NCI-H146 (cell line): ENCODE results near the gene C3orf49.
A peak's percentile ranks its signal among the peaks of the same experiment; 100 is the strongest.

Source experiments
- DNase-seq: peaks from one replicate; lab custom pipeline; 2025; lab: John Stamatoyannopoulos, UW

Gene C3orf49

DNA sequence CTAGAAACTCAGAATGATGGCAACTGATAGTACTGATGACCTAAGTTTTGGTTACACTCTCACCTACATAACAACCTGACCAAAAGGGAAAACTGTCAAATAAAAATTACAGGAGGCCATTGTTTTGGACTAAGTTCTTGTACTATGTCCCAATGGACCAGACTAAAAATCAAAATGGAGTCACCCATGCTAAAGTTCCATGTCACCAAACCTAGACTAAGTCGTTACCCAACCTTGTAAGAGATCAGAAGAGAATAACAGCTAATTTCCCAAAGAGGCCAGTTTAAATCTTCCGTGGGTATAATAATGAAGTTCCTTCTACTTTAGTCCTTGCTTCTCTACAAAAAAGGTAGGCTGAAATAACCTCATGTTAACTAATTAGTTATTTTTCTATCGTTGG is 32.2 kb downstream of the C3orf49 start:
- DNase-seq, result no peak

- DNase-seq, result no peak
Observed at GRCh38 chr3:63853106-63853505, 34.0 kb downstream of the C3orf49 start.

DNA sequence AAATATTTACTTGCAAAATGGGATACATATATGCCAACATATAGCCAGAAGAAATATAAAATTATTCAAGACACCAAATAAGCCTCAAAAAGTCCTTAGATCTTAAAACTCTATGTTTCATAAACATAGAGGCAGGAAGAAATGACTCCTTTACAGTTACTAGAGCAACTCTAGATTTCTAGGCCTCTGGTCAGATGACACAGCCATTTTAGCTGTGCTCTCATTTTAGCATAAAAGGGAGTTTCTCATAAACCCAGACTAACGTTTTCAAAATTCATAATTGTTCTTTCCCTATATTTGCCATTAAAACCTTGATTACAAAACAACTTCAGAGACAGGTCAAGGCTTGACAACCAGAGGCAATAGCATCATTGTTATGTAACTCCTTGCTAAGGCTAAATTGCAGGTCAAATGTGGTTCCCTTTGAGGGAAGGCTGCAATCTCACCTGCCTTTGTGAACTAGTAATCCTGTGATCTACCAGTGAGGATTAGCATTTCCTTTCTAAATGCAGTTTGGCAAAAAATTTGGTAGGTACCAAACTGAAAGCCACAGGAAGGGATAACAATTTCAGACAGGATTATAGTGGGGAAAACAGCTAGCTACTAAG is 36.3 kb downstream of the C3orf49 start:
- no peak for DNase-seq

DNA sequence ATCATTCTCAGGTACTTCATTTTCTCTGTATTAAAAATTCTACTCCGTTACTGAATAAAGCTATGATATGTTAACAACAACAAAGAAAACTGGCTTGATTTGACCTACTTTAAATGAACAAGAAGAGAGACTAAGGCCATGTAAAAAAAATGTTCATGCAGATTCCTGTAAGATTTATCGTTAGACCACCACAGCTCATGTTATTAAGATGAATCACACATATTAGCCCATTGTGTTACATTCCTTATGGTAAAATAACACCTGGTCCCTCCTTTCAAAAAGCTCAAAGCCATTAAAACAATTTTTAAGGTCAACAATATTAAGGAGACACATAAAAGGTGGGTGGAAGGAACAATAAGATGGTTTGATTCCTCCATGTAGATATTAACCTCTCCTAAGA is 38.2 kb downstream of the C3orf49 start:
- DNase-seq, result no peak

- no peak for DNase-seq
Observed at GRCh38 chr3:63860776-63861175, 41.7 kb downstream of the C3orf49 start.

DNA sequence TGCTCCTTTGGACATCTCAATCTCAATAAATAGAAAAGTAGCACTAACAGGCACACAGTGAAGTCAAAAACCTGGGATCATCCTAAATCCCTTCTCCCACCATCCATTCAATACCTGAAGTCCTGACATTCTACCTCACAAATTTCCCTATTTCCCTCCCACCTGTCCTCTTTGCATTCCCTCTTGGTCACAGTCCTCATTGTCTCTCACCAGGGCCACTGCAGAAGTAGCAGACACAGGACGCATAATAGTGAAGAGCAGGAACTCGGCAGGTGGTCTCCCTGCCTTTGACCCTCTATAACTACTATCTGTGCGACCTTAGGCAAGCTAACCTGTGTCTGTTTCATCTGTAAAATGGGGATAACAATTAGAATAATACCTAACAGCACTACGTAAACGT is 42.2 kb downstream of the C3orf49 start:
- DNase-seq, result no peak

- DNase-seq, result peak; percentile 37
Observed at GRCh38 chr3:63862804-63863149, 43.7 kb downstream of the C3orf49 start.

- peak; percentile 54 for DNase-seq
Observed at GRCh38 chr3:63863150-63864007, 44.3 kb downstream of the C3orf49 start, which contains the start of the genes ATXN7 and THOC7. Gene ATXN7, plus strand, starts transcription at chr3:63863867. Its CDS starts 48,732 bp downstream, at chr3:63912599. Gene THOC7, minus strand, starts transcription at chr3:63863805. Its CDS starts 15 bp downstream, at chr3:63863790.

- peak; percentile 45 for DNase-seq
Observed at GRCh38 chr3:63864008-63864964, 45.2 kb downstream of the C3orf49 start.

- DNase-seq, result no peak
Observed at GRCh38 chr3:63864965-63865327, 45.8 kb downstream of the C3orf49 start.

DNA sequence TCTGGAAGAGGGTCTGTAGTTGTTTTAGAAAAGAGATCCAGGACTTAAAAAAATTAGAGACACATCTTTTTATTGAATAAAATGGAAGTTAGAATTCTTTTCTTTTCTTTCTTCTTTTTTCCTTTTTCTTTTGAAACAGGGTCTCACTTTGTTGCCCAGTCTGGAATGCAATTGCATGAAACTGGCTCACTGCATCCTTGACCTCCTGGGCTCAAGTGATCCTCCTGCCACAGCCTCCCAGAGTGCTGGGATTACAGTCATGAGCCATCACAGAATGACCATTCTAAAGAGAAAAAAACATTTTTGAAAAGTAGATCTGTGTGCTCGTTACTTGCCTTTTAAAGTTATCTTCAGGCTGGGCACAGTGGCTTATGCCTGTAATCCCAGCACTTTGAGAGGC is 48.1 kb downstream of the C3orf49 start:
- no peak for DNase-seq

DNA sequence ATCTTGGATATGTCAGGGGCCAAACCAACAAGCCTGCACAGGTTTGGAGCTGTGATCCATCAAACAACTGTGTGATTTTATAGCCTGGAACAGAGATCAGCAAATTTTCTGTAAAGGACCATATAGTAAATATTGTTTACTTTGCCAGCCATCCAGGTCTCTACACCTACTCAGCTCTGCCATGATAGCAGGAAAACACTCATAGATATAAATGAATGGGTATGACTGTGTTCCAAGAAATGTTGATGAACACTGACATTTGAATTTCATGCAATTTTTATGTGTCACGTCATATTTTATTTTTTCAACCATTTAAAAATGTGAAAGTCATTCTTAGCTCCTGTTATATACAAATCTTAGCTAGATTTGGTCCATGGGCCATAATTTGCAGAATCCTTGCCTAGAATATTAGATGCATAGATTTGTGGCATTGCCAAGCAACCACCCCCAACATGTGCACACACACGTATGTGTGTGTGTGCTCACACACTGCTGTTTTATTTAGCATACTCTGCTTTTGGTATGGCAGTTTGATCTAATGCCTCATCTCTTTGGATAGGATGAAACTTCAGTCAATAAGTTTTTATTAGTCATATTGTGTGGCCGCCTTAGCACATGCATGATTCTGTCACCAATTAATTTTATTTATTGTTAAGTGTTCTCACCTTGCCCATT is 51.0 kb downstream of the C3orf49 start:
- no peak for DNase-seq

GRCh38 chr3:63870615-63871005 is 51.5 kb downstream of the C3orf49 start:
- DNase-seq, result no peak

DNA sequence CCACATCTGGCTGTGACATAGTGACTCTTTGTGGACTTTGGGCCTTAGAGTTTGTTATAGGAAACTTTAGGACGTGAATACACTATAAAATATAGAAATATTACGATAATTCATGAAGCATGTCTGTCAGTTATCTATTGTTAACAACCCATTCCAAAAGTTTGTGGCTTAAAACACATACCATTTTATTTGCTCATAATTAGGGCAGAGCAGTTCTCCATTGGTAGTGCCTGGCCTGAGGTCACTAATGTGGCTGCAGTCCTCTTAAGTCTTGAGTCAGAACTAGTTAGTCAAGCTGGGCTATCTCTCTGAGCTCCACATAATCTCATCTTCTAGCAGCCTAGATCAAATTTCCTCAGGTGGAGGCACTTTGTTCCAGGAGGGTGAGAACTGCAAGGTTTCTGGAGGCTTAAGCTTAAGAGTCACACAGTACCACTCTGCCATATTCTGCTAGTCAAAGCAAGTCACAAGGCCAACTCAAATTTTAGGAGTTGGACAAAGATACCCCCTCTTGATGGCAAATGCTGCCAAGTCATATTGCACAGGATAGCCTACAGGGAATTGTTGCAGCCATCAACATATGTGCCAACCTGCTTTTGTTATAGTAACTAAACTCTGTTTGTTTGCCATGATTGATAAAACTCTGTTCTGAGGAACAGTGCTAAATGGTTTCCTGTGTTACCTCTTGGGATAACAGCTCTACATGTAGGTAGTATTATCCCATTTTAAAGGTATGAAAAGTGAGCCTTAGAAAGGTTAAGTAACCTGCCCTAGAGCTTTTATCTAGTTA is 53.2 kb downstream of the C3orf49 start:
- DNase-seq, result no peak

GRCh38 chr3:63874769-63875168 is 55.7 kb downstream of the C3orf49 start:
- no peak for DNase-seq

GRCh38 chr3:63875510-63875909 is 56.4 kb downstream of the C3orf49 start:
- no peak for DNase-seq

DNA sequence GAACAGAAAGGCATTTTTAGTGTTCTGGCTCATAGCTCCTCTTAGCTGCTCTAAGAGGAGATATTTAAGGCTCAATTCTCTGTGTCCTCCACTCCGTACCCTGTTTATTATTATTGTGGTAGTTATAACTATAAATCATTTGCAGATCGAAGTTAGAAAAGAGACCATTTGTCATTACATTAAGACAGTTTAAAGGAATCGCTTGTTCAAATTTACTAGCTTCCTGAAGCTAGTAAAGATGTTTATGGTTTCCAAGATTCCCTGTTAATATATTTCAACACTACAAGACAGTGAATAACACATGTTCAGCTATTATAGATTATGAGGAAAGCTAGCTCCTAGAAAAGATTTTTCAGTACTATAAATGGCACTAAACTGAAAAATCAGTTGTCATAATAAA is 57.2 kb downstream of the C3orf49 start:
- no peak for DNase-seq

- no peak for DNase-seq
Observed at GRCh38 chr3:63877737-63878393, 58.8 kb downstream of the C3orf49 start.

DNA sequence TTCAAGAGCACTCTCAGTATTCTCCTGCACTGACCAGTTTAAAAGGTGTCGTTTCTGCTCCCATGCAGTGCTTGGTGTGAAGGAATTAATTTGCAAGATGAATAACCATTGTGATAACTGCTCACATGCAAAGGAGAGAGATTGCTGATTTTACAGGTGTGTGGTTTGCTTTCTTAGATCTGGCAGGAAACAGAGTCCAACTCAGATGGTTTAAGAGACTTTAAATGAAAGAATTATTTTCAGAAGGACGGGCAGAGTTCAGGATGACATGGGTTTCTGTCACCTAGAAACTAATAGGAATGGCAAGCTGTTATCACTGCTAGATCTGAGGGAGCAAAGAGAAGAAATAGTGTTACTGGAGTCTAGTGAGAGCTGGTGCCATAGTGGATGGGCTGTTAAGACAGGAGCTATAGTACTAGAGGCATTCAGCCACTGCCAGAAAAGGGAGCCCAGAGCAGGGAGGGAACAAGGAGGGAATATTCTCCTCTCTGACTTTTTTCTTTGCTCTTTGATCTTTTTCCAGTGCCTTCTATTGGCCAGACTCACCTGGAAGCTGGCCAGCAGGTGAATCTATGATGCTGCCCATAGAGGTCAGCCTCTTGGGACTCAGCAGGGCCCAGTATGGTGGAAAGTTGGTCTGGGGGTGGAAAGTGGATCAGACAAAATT is 59.4 kb downstream of the C3orf49 start:
- no peak for DNase-seq

GRCh38 chr3:63880653-63881052 is 61.6 kb downstream of the C3orf49 start:
- no peak for DNase-seq
